ENCODE data around the gene ITPR1. TPM values are rescaled to one million over a fixed set of nuclear protein-coding genes. Genes with fewer than 3 reads are reported as not detected.

ITPR1 gene
- polyA plus RNA-seq, 2 of the 4 experiments (the other 2 are of a cell fraction): 2.8 to 9.6 TPM

GRCh38 chr3:4504340-4505261 is 11.5 kb downstream of the ITPR1 start:
- FAIRE-seq (no peak), DNase-seq (ENCODE audit: low read depth in 1 of 2, low spot score in 1 of 2) (no peak), ATAC-seq (no peak)
- no peak overlapping the region for H3K4me2 ChIP-seq
- POLR2A ChIA-PET: interaction anchor here (0.5 to 1.6 kb wide), 2 partner anchors 11 kb away, joined by 3 to 9 read pairs; partner anchors contain the start of gene ITPR1
- no peak overlapping the region for H3K27ac ChIP-seq
- H3K4me1 ChIP-seq: no peaks in the 10 kb centered on the region
- H3K9me3 ChIP-seq: no peaks in the 10 kb centered on the region
- 72% methylated on average over 14 of the region's 14 CpGs for WGBS (ENCODE audit: missing lambda C conversion rate)
- TF ChIP-seq ZC3H11A (IDR thresholded peaks at IDR 0.05) (no peak), BCL3 (IDR thresholded peaks at IDR 0.05) (no peak), KDM1A (IDR thresholded peaks at IDR 0.05; ENCODE audit: low read depth) (no peak), SMC3 (IDR thresholded peaks at IDR 0.05) (no peak)
- no peak overlapping the region for H3K4me3 ChIP-seq
- CTCF ChIA-PET: interaction anchor here (1.0 kb wide), 1 partner anchor 21 kb away, joined by 3 read pairs; no protein-coding TSS in a partner anchor

- DNase-seq (ENCODE audit: low read depth in 1 of 2, low spot score in 1 of 2): no peak
- H3K9me3 ChIP-seq: no peaks in the 10 kb centered on the region
- FAIRE-seq: no peak
- H3K4me2 ChIP-seq: no peak overlapping the region
- no peak overlapping the region for H3K27ac ChIP-seq
- ATAC-seq: no peak
- no peak overlapping the region for H3K4me3 ChIP-seq
- TF ChIP-seq HOXA7 (CRISPR knock-in tag; IDR thresholded peaks at IDR 0.05) (no peak), ZSCAN20 (CRISPR knock-in tag; IDR thresholded peaks at IDR 0.05) (no peak), NR3C1 (IDR thresholded peaks at IDR 0.05) (no peak), KDM5A (IDR thresholded peaks at IDR 0.05) (no peak), FOSL2 (IDR thresholded peaks at IDR 0.05) (no peak), FOSL2 (CRISPR knock-in tag; IDR thresholded peaks at IDR 0.05) (no peak), JUNB (IDR thresholded peaks at IDR 0.05) (no peak), HOXB13 (CRISPR knock-in tag; IDR thresholded peaks at IDR 0.05; ENCODE audit: low read depth) (no peak), TFCP2L1 (CRISPR knock-in tag; IDR thresholded peaks at IDR 0.05) (no peak), RNF2 (IDR thresholded peaks at IDR 0.05; ENCODE audit: borderline replicate concordance, low read depth) (no peak), CHD2 (IDR thresholded peaks at IDR 0.05; ENCODE audit: low read length, partially characterized antibody) (no peak), PBX3 (IDR thresholded peaks at IDR 0.05) (no peak), HMGXB4 (CRISPR knock-in tag; IDR thresholded peaks at IDR 0.05; ENCODE audit: borderline replicate concordance) (no peak), ZC3H11A (IDR thresholded peaks at IDR 0.05) (no peak), BHLHE40 (IDR thresholded peaks at IDR 0.05; ENCODE audit: low read depth, low read length) (no peak), MYC (IDR thresholded peaks at IDR 0.05; ENCODE audit: borderline replicate concordance, low read length) (no peak), CBX2 (IDR thresholded peaks at IDR 0.05; ENCODE audit: borderline replicate concordance, low read depth) (no peak), EHF (CRISPR knock-in tag; IDR thresholded peaks at IDR 0.05) (no peak), CHD4 (IDR thresholded peaks at IDR 0.05; ENCODE audit: borderline replicate concordance) (no peak)
- no peaks in the 10 kb centered on the region for H3K4me1 ChIP-seq
- WGBS (ENCODE audit: missing lambda C conversion rate): 85% methylated on average over 6 of the region's 6 CpGs
- POLR2A ChIA-PET: interaction anchor here (0.5 to 2.8 kb wide), 3 partner anchors 13 kb away, joined by 3 to 11 read pairs (median 3); partner anchors contain the start of gene ITPR1
- CTCF ChIA-PET: interaction anchor here (1.0 kb wide), 1 partner anchor 19 kb away, joined by 3 read pairs; no protein-coding TSS in a partner anchor
Measured at GRCh38 chr3:4505688-4506558, 12.8 kb downstream of the ITPR1 start.
